ENCODE results near the gene C20orf173. TPM values are rescaled to one million over a fixed set of nuclear protein-coding genes. Genes with fewer than 3 reads are reported as not detected.

C20orf173 gene
- total and polyA plus RNA-seq, 2 of the 13 experiments (the other 11 are each of a cell fraction or from before 2014, with no cell fraction given) = not detected

- TF ChIP-seq ZFP91 (CRISPR knock-in tag; IDR thresholded peaks at IDR 0.05; ENCODE audit: borderline replicate concordance) (peak; percentile 11; the same call in 1 of the 2 replicates), KDM4B (CRISPR knock-in tag; IDR thresholded peaks at IDR 0.05) (no peak), PAXIP1 (CRISPR knock-in tag; conservative IDR thresholded peaks at IDR 0.05) (no peak), ZNF768 (CRISPR knock-in tag; IDR thresholded peaks at IDR 0.05) (0 out of 2 replicates have a peak, but pooled peaks have one; percentile 35), SMYD3 (CRISPR knock-in tag; IDR thresholded peaks at IDR 0.05) (no peak), NFE2L1 (CRISPR knock-in tag; IDR thresholded peaks at IDR 0.05; ENCODE audit: borderline replicate concordance) (no peak)
Measured at GRCh38 chr20:35510951-35511735, 18.3 kb downstream of the C20orf173 start (continued).
